B cell (primary cell): Measurements from ENCODE around the gene TMEM163. TPM values are rescaled to one million over a fixed set of nuclear protein-coding genes. Genes with fewer than 3 reads are reported as not detected.

Source experiments
- ATAC-seq: fragments of 200-7000 bp; cut with Tn5 transposase; one replicate; pipeline ENCODE4 v1.10.0; 2021; ENCODE audit warnings: low read depth, mild to moderate bottlenecking, moderate number of reproducible peaks, moderate library complexity
- CTCF ChIA-PET: fragments of 350-600 bp; sonication (Branson Sonifier 250); formaldehyde crosslinking; loops from one replicate; lab custom pipeline; 2021; ENCODE audit warnings: antibody characterized with exemption, inconsistent platforms; lab: Charles Lee
- POLR2A ChIA-PET: fragments of 350-600 bp; sonication (Branson Sonifier 250); formaldehyde crosslinking; loops from one replicate; lab custom pipeline; 2021; ENCODE audit warnings: antibody characterized with exemption; lab: Charles Lee
- DNase-seq: peaks from one replicate; pipeline ENCODE4 v3.0.0; 2013
- H2AFZ ChIP-seq: 2 replicates; pipeline ENCODE4 v1.6.1; 2012; ENCODE audit warnings: mild to moderate bottlenecking, low read depth, low read length; ENCODE audit not compliant: insufficient read depth, poor library complexity, severe bottlenecking
- H3K27ac ChIP-seq, 2 donors: 1 replicate in 1 of 2; 2 replicates in 1 of 2; pipeline ENCODE4 v1.5.1; 2012 to 2013; ENCODE audit warnings: low read length in 2 of 2, mild to moderate bottlenecking in 2 of 2, moderate library complexity in 1 of 2
- H3K27me3 ChIP-seq, 4 experiments: fragments of 200-600 bp in 1 of 4; sonication (generic) in 1 of 4; replicated peaks in 1 of 4; 1 replicate in 2 of 4; 2 replicates in 2 of 4; pipeline versions ENCODE4 v1.6.1 to v1.7.0; 2013 to 2016; ENCODE audit warnings: low read length in 3 of 4, mild to moderate bottlenecking in 2 of 4, mixed read lengths in 1 of 4, moderate library complexity in 1 of 4; ENCODE audit not compliant: insufficient read depth in 4 of 4, control insufficient read depth in 3 of 4; ENCODE audit errors: control extremely low read depth in 1 of 4
- H3K36me3 ChIP-seq, 2 experiments: replicated peaks in 1 of 2; 1 replicate in 1 of 2; 2 replicates in 1 of 2; pipeline versions ENCODE4 v1.6.1 to v1.7.1; 2013; ENCODE audit warnings: low read length in 1 of 2; ENCODE audit not compliant: insufficient read depth in 2 of 2, control insufficient read depth in 1 of 2; ENCODE audit errors: control extremely low read depth in 1 of 2, extremely low read depth in 1 of 2
- H3K4me1 ChIP-seq, 2 donors: fragments of 200-600 bp in 1 of 2; sonication (generic) in 1 of 2; 1 replicate in 1 of 2; 2 replicates in 1 of 2; pipeline versions ENCODE4 v1.5.1 to v1.6.1; 2013 to 2017; ENCODE audit warnings: low read length in 2 of 2; ENCODE audit not compliant: control insufficient read depth in 2 of 2, insufficient read depth in 2 of 2
- H3K4me2 ChIP-seq: replicated peaks from 2 replicates; pipeline ENCODE3; 2012; ENCODE audit warnings: mild to moderate bottlenecking, low read depth, low read length; ENCODE audit not compliant: poor library complexity, severe bottlenecking
- H3K4me3 ChIP-seq, 5 experiments: fragments of 200-600 bp in 1 of 5; sonication (generic) in 1 of 5; 1 replicate in 3 of 5; 2 replicates in 2 of 5; pipeline versions ENCODE4 v1.5.1 to v1.7.0; 2011 to 2016; ENCODE audit warnings: low read length in 4 of 5, mild to moderate bottlenecking in 4 of 5, low read depth in 2 of 5, control low read depth in 1 of 5, moderate library complexity in 1 of 5; ENCODE audit not compliant: insufficient read depth in 1 of 5; ENCODE audit errors: control extremely low read depth in 1 of 5, extremely low read depth in 1 of 5
- H3K79me2 ChIP-seq: fragments of 200-600 bp; sonication (generic); one replicate; pipeline ENCODE4 v1.6.0; 2016; ENCODE audit warnings: low read length; ENCODE audit not compliant: control insufficient read depth, insufficient read depth
- H3K9ac ChIP-seq: fragments of 200-600 bp; sonication (generic); 2 replicates; pipeline ENCODE4 v1.6.1; 2017; ENCODE audit warnings: mild to moderate bottlenecking, low read length, moderate library complexity
- H3K9me3 ChIP-seq, 3 donors: one replicate each; pipeline versions ENCODE4 v1.6.1 to v1.7.1; 2013; ENCODE audit warnings: low read length in 2 of 3; ENCODE audit not compliant: control insufficient read depth in 2 of 3, insufficient read depth in 1 of 3; ENCODE audit errors: control extremely low read depth in 1 of 3
- H4K20me1 ChIP-seq: 2 replicates; pipeline ENCODE4 v1.6.0; 2012; ENCODE audit warnings: mild to moderate bottlenecking, low read length; ENCODE audit not compliant: insufficient read depth, control insufficient read depth, poor library complexity, severe bottlenecking
- H3K27ac Mint-ChIP-seq: one replicate; pipeline ENCODE4 v1.8.0; 2021; ENCODE audit warnings: mixed read lengths
- H3K27me3 Mint-ChIP-seq: one replicate; pipeline ENCODE4 v1.8.0; 2021; ENCODE audit warnings: mixed read lengths
- H3K4me1 Mint-ChIP-seq: one replicate; pipeline ENCODE4 v1.8.0; 2021; ENCODE audit warnings: mixed read lengths
- H3K4me3 Mint-ChIP-seq: one replicate; pipeline ENCODE4 v1.8.0; 2021; ENCODE audit warnings: mixed read lengths
- H3K9me3 Mint-ChIP-seq: one replicate; pipeline ENCODE4 v1.8.0; 2022; ENCODE audit warnings: mixed read lengths; ENCODE audit not compliant: insufficient read depth
- EZH2 ChIP-seq: IDR thresholded peaks from 2 replicates; pipeline ENCODE4 v1.6.1; 2012; ENCODE audit warnings: borderline replicate concordance, low read depth, mild to moderate bottlenecking, moderate library complexity, low read length; ENCODE audit not compliant: insufficient read depth, poor library complexity, severe bottlenecking
- WGBS: methylation state at CpG from one replicate; pipeline ENCODE4 v1.1.5; 2013; ENCODE audit warnings: missing lambda C conversion rate; ENCODE audit not compliant: insufficient coverage; 5-methylcytosine and 5-hydroxymethylcytosine counted together
- intact Hi-C: fragments of 100-400 bp; cut with micrococcal nuclease; formaldehyde crosslinking; loops from one replicate; pipeline ENCODE4 v1.10.0; 2022
- polyA plus RNA-seq: library from polyadenylated mRNA; depleted of rRNA; stranded (reverse); fragments of >200 nt; gene quantifications from 2 replicates; pipeline ENCODE4 v1.2.3, GENCODE V29; 2012
- total RNA-seq, 2 donors: library from RNA; stranded (reverse); fragments of 120-200 nt in 1 of 2; gene quantifications; 1 replicate in 1 of 2; 2 replicates in 1 of 2; pipeline versions ENCODE4 v1.2.3 to v1.2.4, GENCODE V29; 2013 to 2022
- TF ChIP-seq, protein P1 (sequence below): fragments of 200-600 bp; IDR thresholded peaks from one replicate; pipeline ENCODE4 v1.8.0; 2022; ENCODE audit warnings: antibody characterized with exemption, mild to moderate bottlenecking

Gene TMEM163
- total and polyA plus RNA-seq, 2 donors (not counting 1 experiment from before 2014, with no cell fraction given) = 2.6 to 5.6 TPM

DNA sequence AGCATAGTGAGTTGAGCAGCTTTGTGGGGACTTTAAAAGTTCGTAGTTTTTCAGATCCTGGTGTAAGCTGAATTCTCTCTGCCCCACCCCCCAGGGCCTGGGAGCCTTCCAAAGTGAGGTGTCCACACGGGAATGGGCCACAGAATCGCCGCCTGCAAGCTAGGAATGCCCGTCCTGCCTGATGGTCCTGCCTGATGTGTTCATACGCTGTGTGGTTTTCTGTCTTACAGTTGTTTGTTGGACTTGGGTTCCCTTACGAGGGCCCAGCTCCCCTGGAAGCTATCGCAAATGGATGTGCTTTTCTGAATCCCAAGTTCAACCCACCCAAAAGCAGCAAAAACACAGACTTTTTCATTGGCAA, 306.2 kb downstream of the TMEM163 start:
- H4K20me1 ChIP-seq = peaks cover 30% of the 10 kb centered on the region
- no peak for DNase-seq
- no peaks in the 10 kb centered on the region for H3K9me3 ChIP-seq
- TF ChIP-seq, protein P1, sequence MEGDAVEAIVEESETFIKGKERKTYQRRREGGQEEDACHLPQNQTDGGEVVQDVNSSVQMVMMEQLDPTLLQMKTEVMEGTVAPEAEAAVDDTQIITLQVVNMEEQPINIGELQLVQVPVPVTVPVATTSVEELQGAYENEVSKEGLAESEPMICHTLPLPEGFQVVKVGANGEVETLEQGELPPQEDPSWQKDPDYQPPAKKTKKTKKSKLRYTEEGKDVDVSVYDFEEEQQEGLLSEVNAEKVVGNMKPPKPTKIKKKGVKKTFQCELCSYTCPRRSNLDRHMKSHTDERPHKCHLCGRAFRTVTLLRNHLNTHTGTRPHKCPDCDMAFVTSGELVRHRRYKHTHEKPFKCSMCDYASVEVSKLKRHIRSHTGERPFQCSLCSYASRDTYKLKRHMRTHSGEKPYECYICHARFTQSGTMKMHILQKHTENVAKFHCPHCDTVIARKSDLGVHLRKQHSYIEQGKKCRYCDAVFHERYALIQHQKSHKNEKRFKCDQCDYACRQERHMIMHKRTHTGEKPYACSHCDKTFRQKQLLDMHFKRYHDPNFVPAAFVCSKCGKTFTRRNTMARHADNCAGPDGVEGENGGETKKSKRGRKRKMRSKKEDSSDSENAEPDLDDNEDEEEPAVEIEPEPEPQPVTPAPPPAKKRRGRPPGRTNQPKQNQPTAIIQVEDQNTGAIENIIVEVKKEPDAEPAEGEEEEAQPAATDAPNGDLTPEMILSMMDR = no peak
- TF ChIP-seq EZH2 = no peak
- ChIA-PET CTCF (interaction anchor here (0.5 to 9.7 kb wide), 64 partner anchors 8 to 1815 kb away, joined by 3 to 398 read pairs (median 6); partner anchors contain the start of gene MGAT5), POLR2A (interaction anchor here (0.9 to 1.6 kb wide), 4 partner anchors 168 to 526 kb away, joined by 3 to 23 read pairs (median 4); no protein-coding TSS in a partner anchor)
- peaks cover 43 to 46% of the 10 kb centered on the region in 2 donors for H3K4me1 ChIP-seq
- H3K9ac ChIP-seq = no peak overlapping the region
- no peak for ATAC-seq
- no peak overlapping the region for H2AFZ ChIP-seq
- no peak overlapping the region for H3K4me2 ChIP-seq
- H3K4me1 Mint-ChIP-seq = peaks cover 44% of the 10 kb centered on the region
- H3K4me3 ChIP-seq = no peak overlapping the region
- no peak overlapping the region for H3K27ac ChIP-seq
- WGBS = 100% methylated on average over 6 of the region's 8 CpGs
- no peaks in the 10 kb centered on the region for H3K9me3 Mint-ChIP-seq
- H3K4me3 Mint-ChIP-seq = no peak overlapping the region
- H3K79me2 ChIP-seq = peaks cover 48% of the 10 kb centered on the region
- H3K27me3 Mint-ChIP-seq = no peaks in the 10 kb centered on the region
- no peak overlapping the region for H3K27ac Mint-ChIP-seq
- H3K27me3 ChIP-seq = no peaks in the 10 kb centered on the region
- intact Hi-C loops = loop anchor here (1.0 to 5.0 kb wide), 5 partner anchors 137 to 526 kb away; no protein-coding TSS in a partner anchor
- H3K36me3 ChIP-seq = peaks cover 0 to 42% of the 10 kb centered on the region in 2 experiments
